HG03159 (cell line): ENCODE measurements around the gene DMXL2.
A peak's percentile ranks its signal among the peaks of the same experiment; 100 is the strongest.
"Not testable (repeated sequence)": the region's sequence is repeated elsewhere in the genome, so short reads cannot be mapped to it uniquely, and the experiment has no call there.

Experiments used
- ATAC-seq: cut with Tn5 transposase; IDR thresholded peaks from one replicate; pipeline ENCODE4 v1.9.1; 2021; ENCODE audit warnings: mild to moderate bottlenecking, moderate library complexity; ENCODE audit not compliant: unreplicated experiment

The DMXL2 gene

DNA sequence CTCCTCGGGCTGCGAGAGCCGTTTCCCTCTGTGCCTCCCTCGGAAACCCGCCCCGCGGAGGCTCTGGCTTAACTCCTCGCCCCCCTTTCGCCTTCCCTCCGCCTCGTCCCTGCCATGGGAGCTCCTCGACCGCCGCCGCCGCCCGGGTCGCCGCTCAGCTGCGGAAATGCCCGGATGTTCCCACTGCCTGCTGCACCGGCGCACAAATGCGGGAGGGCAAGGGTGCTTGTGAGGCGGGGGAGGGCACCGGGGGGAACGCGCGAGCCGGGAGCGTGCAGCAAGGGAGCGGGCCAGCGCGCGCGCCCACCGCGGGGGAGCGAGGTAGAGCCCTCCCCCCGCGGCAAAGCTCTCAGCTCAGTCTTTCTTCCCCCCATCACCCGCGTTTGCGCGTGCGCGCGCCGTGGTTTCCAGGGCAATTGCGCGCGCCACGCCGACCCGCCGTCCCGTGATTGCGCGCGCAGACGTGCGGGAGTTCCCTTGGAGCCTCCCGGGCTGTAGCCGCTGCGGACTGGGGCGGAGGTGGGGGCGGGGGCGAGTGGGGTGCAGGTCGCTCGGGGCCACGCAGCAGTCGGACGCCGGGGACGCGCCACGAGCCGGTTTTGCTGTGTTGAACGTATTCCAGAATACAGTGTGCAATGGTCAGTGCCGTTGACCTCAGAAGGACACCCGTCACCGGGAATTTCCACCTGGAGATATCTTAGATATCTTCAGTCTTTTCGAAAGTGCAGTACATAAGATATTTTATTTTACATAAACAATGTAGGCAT is at the start of gene DMXL2:
Gene DMXL2 (minus strand): TSS at position 168 of the 767 bp plus-strand sequence. CDS start 226 bp downstream, outside the sequence.
- ATAC-seq: peak; percentile 30

DNA sequence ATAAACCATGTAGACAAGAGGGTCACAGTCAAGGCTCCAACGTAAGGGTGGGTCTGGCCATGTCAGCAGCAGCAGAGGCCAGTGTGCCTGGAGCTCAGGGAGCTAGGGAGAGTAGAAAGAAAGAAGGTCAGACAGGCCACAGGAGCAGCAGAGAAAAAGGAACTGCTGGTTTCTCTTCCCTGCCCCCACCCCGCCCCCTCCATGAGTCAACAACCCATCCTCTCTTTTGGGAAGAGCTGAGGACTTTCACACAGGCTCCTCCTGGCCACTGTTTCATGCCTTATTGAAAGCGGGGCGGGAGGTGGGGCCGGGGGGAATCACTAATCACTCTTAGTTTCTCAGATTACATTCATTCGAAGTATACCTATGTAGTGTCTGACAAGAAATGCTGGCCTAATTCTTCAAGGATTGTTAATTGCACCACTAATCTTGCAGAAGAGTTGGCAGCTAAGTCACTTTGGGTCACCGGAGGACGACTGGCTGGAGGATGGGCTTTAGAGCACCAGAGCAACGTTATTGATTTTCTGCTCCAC is 49.6 kb upstream of the DMXL2 start:
- no peak for ATAC-seq

- no peak for ATAC-seq
Observed at GRCh38 chr15:51669381-51669780, 46.8 kb upstream of the DMXL2 start.

- no peak for ATAC-seq
Observed at GRCh38 chr15:51668446-51668845, 45.9 kb upstream of the DMXL2 start.

GRCh38 chr15:51667478-51667877 is 44.9 kb upstream of the DMXL2 start:
- ATAC-seq: no peak

- no peak for ATAC-seq
Observed at GRCh38 chr15:51661072-51661471, 38.5 kb upstream of the DMXL2 start.

- no peak for ATAC-seq
Observed at GRCh38 chr15:51658664-51659063, 36.1 kb upstream of the DMXL2 start.

- ATAC-seq: not testable (repeated sequence)
Observed at GRCh38 chr15:51655401-51656057, 33.0 kb upstream of the DMXL2 start.

DNA sequence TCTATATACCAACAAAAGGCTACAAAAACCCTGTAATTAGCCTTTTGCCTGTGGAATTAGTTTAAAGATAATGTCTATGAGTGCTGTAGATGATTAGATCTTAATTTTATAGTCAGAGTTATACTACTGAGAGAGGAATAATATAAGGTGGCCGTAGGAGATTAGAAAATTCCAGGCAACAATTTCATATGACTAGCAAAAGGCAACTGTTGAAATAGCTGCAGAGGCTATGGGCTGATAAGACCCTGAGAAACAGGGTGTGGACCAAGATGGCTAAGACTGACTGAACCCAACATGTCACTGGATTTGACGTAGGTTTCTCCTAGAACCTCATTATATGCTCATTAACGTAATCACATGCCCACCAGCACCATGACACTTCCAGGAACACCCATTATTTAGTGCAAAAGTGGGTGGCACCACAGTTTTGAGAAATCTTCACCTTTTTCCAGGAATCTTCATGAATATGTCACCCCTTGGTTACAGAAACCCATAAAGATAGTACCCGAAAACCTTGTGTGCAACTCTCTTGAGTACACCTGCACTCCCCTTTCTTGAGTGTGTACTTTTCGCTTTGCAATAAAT is 29.6 kb upstream of the DMXL2 start:
- ATAC-seq: no peak

DNA sequence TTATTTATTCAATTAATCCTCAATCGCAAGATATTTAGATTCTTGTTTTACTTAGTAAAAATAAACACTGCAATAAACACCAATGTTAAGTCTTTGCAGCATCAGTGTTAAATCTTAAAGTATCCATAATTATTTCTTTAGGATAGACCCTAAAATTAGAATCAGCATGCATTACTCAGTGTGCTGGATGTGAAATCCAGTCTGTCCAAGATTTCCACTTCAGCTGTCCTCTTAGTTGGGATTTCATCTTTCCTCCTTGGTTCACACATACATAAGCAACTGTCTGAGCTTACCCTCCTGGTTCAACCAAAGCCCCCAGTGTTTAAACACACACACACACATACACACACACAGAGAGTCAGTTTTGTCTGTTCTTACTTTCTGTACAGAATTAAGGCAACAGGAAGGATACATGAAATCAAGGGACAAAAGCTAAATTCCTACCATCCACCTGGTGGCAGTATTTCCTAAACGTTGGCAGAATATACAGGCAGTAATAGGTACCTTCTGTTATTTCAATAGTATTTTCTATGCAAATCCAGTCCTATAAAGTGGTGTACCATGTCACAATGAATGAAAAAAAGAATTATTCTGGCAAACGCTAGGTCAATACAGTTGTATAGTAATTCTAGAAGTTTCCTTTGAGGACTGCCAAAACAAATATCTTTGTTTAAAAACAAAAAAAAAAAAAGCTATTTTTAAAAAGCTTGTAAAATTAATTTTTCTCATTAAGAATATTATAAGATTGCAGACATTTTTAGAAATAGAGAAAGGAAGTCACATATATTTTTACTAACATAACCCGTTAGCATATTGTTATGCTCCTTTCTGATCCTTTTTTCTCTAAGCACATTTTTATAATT is 27.3 kb upstream of the DMXL2 start:
- peak; percentile 73 for ATAC-seq

DNA sequence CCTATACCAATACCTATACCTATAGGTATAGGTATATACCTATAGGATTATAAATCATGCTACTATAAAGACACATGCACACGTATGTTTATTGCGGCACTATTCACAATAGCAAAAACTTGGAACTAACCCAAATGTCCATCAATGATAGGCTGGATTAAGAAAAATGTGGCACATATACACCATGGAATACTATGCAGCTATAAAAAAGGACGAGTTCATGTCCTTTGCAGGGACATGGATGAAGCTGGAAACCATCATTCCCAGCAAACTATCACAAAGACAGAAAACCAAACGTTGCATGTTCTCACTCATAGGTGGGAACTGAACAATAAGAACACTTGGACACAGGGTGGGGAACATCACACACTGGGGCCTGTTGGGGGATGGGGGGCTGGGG is 26.1 kb upstream of the DMXL2 start:
- ATAC-seq: not testable (repeated sequence)

- not testable (repeated sequence) for ATAC-seq
Observed at GRCh38 chr15:51648101-51648500, 25.5 kb upstream of the DMXL2 start.

- no peak for ATAC-seq
Observed at GRCh38 chr15:51647128-51647562, 24.6 kb upstream of the DMXL2 start.

DNA sequence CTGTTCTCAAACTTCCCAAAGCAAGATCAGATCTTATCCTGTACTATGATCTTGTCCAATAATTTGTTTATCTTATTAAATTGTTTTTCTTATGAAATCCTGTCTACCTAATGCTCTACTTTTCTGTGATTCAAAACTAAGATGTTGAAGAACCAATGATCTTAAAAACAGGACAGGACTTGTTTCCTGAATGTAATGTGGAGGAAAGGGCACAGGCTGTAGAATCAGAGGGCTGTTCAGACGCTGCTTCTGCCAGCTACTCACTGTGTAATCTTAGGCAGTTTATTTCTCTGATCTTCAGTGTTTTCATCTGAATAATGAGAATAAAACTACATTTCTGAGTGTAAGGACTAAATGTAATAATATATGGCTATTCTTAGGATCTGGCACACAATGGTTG is 20.1 kb upstream of the DMXL2 start:
- no peak for ATAC-seq

- no peak for ATAC-seq
Observed at GRCh38 chr15:51641490-51642130, 19.0 kb upstream of the DMXL2 start.

DNA sequence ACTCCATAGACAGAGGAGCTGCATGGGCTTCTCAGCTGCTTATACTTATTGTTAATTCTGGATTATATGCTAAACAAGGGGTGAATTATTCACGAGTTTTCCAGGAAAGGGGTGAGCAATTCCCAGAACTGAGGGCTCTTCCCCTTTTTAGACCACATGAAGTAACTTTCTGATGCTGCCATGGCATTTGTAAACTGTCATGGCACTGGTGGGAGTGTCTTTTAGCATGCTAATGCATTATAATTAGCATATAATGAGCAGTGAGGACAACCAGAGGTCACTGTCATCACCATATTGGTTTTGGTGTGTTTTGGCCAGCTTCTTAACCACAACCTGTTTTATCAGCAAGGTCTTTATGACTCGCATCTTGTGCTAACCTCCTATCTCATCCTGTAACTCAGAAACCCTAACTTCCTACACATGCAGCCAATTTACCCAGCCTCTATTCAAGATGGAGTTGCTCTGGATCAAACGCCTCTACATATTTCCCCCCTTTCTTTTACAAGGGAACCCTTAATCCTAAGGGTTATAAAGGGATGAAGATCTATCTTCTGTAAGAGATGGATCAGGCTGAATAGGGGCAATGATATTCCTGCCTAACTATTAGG is 12.1 kb upstream of the DMXL2 start:
- ATAC-seq: no peak

- no peak for ATAC-seq
Observed at GRCh38 chr15:51629612-51630011, 7.0 kb upstream of the DMXL2 start.

GRCh38 chr15:51625236-51625635 is 2.7 kb upstream of the DMXL2 start:
- ATAC-seq: peak; percentile 40

GRCh38 chr15:51624022-51624421 is 1.5 kb upstream of the DMXL2 start:
- ATAC-seq: no peak

DNA sequence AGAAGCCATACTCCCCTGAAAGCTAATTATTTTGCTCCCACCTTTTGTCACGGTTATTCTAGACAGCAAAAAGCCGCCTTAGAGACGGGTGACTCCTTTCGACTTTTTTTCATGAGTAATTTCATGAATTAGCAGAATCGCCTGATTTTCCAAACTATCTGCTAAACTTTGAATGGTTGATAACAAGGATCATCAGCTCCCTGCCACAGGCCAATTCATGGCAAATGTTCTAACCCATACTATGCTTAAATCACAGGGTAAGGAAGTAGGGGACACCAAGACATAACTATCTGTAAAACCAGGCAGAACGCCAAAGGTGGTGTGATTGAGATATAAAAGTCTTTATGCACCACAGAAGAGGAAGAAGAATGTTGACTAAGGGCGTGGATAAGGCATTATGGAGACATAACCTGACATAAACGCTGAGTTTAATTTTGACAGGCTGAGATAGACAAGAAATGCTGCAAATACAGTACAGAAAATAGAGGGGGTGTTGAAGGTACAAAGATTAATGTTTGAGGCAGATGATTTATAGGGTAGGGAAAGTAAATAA is 891 bp upstream of the DMXL2 start:
- ATAC-seq: no peak
